Sigmoid colon (tissue), 3 donors: ENCODE measurements around the gene AXL.

Experiments
- POLR2A ChIP-seq, 2 donors: fragments of 450-650 bp; IDR thresholded peaks; one replicate each; pipeline ENCODE4 v1.6.1; 2016; ENCODE audit warnings: antibody characterized with exemption in 2 of 2, mild to moderate bottlenecking in 2 of 2, moderate library complexity in 2 of 2
- TF ChIP-seq, protein P1 (sequence below), 4 experiments: fragments of 450-650 bp in 3 of 4; fragments of 200-600 bp in 1 of 4; IDR thresholded peaks; one replicate each; pipeline ENCODE4 v1.5.1; 2016 to 2019; ENCODE audit warnings: antibody characterized with exemption in 4 of 4, mild to moderate bottlenecking in 3 of 4, moderate library complexity in 2 of 4

DNA sequence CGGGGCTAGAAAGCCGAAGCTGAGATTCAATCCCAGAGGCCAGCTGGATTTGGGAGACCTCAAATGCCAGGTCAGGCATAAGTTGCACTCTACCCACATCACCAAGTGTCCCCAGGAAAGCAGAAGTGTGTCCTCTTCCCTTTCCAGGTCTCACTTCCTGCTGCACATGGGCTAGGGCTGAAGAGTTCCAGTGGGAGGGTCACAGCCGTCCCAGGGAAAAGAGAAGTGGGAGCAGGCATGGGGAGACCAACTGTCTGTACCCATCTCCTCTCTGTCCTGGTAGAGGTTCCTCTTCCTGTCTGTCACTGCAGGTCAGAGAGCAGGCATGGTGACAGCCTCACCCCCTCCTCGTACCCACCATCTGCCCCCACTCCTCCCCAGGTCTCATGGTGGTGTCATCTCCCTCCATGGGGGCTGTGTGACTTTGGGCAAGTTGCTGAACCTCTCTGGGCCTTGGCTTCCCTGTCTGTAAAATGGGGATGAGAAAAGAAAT is 14.8 kb downstream of the AXL start:
- TF ChIP-seq, protein P1, sequence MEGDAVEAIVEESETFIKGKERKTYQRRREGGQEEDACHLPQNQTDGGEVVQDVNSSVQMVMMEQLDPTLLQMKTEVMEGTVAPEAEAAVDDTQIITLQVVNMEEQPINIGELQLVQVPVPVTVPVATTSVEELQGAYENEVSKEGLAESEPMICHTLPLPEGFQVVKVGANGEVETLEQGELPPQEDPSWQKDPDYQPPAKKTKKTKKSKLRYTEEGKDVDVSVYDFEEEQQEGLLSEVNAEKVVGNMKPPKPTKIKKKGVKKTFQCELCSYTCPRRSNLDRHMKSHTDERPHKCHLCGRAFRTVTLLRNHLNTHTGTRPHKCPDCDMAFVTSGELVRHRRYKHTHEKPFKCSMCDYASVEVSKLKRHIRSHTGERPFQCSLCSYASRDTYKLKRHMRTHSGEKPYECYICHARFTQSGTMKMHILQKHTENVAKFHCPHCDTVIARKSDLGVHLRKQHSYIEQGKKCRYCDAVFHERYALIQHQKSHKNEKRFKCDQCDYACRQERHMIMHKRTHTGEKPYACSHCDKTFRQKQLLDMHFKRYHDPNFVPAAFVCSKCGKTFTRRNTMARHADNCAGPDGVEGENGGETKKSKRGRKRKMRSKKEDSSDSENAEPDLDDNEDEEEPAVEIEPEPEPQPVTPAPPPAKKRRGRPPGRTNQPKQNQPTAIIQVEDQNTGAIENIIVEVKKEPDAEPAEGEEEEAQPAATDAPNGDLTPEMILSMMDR (IDR thresholded peaks at IDR 0.05), result no peak
- TF ChIP-seq POLR2A (IDR thresholded peaks at IDR 0.05), result no peak
